COR-L47 (cell line): ENCODE measurements around the gene PAFAH1B1.
"Not testable (repeated sequence)": the region's sequence is repeated elsewhere in the genome, so short reads cannot be mapped to it uniquely, and the experiment has no call there.

ENCODE experiments used
- DNase-seq: peaks from one replicate; lab custom pipeline; 2025; lab: John Stamatoyannopoulos, UW

Gene PAFAH1B1

GRCh38 chr17:2690165-2691068 lies 97.0 kb downstream of the PAFAH1B1 start:
- no peak for DNase-seq

GRCh38 chr17:2691069-2691871 lies 97.8 kb downstream of the PAFAH1B1 start:
- DNase-seq, result no peak

- DNase-seq, result no peak
Measured at GRCh38 chr17:2691965-2692780, 98.7 kb downstream of the PAFAH1B1 start.

- no peak for DNase-seq
Measured at GRCh38 chr17:2692781-2693135, 99.3 kb downstream of the PAFAH1B1 start.

DNA sequence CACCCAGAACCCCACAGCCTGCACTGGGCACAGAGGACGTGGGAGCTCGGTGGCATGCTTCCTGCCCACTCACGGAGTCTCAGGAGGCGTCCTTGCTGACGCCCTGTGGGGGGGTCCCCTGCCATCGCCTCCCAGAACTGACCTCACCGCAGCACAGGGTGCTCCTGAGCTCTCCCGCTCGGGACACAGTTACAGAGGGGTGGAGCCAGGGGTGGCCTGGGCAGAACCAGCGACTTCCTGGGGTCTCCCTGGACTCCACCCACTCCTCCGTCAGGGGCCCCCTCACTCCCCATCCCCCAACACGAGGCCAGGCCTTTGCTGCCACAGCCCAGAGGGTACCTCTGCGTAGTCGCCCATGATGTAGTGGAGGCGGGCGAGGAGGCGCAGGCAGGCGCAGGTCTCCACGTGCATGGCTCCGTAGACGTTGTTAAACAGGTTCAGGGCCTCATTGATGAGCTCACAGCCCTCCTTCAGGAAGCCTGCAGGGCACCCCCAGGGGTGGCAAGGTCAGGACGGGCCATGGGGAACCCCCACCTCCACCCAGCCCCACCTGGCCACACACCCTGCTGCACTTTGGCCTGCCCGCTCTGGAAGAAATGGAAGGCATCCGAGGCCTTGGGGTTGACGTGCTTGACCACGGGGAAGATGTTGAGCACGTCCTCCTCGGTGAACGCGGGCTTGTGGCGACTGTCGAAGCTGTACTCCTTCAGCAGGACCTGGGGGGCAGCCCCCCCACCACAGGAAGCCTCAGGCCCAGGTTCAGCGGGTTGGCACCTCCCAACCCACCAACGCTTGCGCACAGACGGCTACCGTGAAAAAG lies 100.3 kb downstream of the PAFAH1B1 start:
- DNase-seq, result no peak

- DNase-seq, result no peak
Measured at GRCh38 chr17:2694381-2695242, 101.2 kb downstream of the PAFAH1B1 start.

- no peak for DNase-seq
Measured at GRCh38 chr17:2695243-2695960, 101.9 kb downstream of the PAFAH1B1 start.

DNA sequence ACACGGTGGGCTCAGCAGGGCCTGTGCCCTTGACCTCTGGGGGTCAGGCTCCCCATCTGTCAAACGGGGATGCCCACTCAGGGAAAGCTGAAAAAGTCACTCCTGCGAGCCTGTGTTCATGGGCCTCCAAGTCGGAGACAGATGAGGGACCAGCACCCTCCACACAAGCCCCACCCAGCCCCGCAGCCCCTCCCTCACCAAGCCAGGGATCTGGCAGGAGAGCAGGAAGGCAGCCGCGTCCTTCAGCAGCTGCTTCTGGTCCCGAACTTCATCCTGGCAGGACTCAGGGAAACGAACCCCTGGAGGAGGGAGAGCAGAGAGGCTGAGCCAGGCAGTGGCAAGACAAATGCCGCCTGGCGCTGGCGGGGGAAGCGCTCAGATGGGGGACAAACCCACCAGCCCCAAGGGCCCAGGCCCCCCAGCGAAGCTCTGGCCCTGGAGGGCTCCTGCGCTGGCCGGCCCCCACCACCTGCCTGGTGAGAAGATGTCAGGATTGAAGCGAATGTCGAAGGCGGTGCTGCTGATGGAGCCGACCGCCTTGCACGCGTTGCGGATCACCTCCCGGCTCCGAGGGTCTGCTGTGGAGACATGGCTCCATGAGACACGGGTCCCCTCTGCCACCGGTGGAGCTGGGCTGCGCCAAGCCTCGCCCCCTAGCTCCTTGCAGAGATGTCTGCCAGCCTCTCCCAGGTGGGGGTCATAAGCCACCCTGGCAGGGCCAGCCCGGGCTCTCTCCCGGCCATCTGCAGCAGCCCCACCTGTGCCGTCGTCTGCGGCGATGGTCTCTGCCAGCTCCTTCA lies 102.7 kb downstream of the PAFAH1B1 start:
- no peak for DNase-seq

GRCh38 chr17:2697611-2698162 lies 104.2 kb downstream of the PAFAH1B1 start:
- no peak for DNase-seq

DNA sequence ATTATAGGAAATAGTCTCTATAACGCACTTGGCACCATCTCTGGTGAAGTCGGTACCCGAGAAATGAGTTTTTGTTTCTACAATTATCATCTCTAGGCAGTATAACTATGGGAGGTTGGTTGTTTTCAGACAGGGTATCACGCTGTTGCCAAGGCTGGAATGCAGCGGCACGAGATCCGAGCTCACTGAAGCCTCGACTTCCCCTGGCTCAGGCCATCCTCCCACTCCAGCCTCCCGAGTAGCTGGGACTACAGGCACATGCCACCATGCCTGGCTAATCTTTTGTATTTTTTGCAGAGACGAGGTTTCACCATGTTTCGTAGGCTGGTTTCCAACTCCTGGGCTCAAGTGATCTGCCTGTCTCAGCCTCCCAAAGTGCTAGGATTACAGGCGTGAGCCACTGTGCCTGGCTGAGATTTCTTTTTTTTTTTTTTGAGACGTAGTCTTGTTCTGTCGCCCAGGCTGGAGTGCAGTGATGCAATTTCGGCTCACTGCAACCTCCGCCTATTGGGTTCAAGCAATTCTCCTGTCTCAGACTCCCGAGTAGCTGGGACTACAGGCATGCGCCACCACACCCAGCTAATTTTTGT lies 105.9 kb downstream of the PAFAH1B1 start:
- not testable (repeated sequence) for DNase-seq

DNA sequence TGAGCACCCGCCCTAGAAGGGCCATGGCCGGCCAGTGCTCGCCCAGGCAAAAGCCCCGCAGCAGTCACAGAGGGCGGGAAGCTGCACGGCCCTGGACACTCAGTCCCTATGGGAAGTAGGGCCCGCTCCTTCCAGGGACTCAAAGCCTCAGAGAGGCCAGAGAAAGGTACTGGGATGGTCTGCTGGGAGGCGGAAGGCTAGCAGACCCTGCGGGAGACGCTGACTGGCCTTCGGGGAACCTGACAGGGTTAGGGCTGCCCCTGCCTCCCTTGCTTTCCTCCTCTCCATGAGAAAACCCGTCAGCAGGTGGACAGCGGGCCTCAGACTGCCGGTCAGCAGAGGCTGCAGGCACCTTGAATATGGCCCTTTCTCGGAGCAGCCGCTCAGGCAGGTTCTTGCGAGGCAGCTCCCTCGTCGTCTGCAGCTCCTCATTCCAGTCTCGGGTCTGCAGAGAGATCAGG lies 106.6 kb downstream of the PAFAH1B1 start:
- DNase-seq, result no peak

DNA sequence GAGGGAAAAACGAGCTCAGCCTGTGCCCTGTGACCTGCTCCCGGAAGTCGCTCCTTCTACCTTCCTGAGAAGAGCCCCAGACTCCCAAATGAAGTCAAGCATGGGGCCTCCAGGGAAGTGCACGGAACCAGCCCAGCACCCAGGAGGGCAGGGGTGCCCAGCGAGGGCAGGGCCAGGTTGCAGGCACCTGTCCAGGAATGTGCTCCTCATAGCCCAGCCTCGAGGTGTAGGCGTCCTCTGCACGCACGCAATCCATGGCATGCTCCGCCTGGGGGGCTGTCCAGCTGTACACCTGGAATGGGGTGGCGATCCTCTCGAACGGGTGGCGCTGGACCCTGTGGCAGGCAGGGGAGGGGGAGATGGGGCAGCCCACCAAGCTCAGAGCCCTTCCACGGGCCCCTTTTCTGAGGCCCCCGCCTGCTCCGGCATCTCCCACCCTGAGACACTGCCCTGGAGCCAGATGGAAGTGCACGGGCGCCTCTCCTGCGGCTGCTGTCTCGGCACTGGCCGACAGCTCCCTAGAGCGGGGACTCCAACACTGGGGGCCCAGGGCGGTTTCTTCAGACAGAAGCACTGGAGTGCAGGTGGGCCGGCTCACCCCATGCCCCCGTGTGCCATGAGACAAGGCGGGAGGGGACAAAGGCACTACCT lies 107.2 kb downstream of the PAFAH1B1 start:
- DNase-seq, result no peak

DNA sequence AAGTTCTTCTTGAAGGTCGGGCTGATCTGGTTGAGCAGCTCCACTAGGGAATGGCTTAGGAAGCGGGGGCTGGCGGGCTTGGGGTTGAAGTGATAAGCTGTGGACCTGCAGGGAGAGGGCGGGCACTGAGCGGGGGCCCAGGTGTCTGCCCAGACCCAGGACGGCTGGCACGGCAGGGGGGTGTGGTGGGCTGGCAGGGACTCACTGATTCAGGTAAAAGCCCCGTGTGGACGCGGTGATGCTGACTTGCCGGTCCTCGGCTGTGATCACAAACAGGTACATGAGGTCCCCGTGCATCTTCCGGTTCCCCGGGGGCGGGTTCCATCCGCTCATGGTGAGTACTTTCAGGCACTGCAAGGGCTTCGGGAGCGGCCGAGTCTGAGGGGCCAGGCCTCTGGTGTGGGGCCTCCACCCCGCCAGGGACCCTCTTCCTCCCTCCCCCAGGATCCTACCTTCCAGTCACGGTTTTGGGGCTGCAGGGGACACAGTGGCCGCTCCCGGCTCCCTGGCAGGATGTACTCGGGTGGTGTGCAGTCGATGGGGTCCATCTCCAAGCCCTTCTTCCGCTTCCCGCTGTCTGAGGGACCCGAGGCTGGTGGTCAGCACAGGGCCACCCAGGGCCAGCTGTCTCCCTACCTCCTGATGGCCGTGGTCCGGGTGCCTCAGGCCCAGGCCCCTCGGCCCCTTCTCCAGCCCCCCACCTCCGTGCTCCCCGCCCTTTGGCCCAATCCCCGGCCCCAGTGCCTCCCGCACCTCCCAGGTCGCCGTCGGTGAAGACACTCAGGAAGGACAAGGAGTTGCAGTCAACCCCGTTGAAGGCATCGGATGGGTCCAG lies 107.9 kb downstream of the PAFAH1B1 start:
- DNase-seq, result no peak

DNA sequence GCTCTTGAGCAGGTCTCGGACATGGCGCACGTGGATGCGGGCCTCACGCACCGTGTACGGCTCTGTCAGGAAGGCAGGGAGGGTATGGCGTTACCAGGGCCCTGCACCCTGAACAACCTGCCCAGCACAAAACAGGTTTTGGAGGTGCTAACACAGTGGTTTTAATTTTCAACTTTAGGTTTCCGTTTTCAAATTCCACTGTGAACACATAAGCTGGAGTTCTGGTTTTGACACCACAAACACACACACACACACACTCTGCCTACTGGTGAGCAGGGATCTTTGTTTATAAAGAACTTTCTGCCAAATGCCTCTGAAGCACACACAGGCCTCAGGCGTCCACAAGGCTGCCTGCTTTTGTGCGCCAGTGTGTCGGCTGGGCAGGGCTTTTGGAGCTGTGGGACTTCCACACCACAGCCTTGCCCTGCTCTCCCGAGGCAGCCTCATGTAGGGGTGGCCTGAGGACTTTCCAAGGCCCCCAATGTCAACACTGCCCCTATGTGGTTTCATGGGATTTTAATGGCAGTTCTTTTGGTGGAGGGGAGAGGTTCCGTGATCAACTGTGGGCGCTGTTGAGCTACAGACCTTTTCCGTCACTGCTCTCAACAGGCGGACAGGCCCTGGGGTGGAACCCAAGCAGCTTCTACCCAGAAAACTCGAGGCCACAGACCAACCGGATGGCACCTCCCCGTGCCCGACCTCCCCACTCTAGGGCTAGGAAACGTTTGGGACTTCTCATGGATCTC lies 108.7 kb downstream of the PAFAH1B1 start:
- no peak for DNase-seq

DNA sequence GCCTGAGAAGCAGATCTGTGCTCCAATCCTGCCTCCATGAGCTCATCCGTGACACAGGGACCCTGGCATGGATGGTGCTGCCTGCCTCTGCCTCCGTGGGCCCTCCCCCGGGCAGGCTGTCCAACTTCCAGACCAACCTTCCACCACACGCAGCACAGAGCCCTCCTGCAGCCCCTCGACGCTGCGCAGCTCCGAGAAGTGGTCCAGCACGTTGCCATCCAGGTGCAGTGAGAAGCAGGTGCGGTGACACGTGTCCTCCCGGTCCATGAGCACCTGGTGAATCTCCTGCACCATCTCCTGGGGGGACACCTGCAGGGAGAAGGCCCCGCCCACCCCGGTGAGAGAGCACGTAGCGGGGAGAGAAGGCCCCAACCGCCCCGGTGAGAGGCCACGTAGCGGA lies 109.7 kb downstream of the PAFAH1B1 start:
- DNase-seq, result no peak

DNA sequence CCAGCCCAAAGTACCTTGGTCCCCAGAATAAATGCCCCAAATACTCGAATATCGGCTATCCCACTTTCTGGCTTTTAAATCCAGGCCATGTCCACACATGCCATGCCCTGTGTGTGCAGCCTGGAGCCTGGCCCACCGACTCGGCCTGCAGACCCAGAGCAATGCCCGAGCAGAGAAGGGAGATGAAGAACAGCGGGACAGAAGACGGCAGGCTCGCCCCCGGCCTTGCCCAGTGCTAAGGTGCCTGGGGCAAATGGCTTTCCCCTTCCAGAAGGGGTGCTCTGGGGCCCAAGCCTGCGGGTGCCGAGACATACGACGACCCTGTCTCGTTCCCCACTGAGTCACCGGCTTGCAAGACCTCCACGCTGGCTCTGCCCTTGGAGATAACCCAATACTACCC lies 110.2 kb downstream of the PAFAH1B1 start:
- DNase-seq, result no peak
